ENCODE data around the gene IGF2BP3.

IGF2BP3 gene

DNA sequence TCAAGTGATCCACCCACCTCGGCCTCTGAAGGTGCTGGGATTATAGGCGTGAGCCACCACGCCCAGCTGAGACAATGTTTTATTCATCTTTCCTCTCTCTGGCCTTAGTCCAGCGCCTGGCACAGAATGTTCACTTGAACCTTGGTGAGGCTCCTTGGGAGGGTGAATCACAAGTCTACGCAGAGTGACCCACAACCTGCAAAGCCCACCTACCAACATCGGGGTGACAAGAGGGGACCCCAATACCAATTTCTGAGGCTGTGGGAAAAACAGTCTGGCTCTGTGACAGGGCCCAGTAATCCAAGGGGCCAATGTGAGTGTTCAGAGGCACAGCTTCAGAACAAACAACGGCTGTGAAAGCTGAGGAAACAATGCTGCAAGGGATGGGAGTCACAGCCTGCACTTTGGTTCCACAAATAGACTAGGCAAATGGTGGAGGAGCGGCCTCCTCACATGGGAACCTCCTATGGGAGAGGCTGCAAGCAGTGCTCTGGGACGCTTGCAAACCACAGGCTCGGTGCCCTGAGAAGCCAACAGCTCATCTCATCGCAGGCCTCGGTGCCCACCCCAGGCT, 176.7 kb downstream of the IGF2BP3 start:
- DNase-seq (ENCODE audit: low spot score) = no peak

DNA sequence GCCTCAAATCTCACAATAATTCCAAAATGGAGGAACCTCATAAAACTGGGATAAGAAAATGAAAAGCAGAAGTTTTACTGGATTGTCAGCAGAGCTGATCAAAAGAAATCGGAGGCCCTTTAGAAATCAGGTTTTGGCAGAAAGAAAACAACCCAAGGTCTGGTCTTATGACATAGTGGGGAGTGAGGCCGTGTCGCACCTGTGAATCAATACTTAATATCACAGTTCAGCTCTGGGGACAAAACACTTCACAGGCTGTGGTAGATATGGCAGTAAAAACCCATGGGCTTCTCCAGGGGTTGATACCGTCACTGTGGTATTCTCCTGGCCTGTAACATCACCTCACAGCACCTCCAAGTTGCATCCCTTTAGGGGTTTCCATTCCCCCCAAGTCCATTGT, 177.7 kb downstream of the IGF2BP3 start:
- no peak for DNase-seq (ENCODE audit: low spot score)

DNA sequence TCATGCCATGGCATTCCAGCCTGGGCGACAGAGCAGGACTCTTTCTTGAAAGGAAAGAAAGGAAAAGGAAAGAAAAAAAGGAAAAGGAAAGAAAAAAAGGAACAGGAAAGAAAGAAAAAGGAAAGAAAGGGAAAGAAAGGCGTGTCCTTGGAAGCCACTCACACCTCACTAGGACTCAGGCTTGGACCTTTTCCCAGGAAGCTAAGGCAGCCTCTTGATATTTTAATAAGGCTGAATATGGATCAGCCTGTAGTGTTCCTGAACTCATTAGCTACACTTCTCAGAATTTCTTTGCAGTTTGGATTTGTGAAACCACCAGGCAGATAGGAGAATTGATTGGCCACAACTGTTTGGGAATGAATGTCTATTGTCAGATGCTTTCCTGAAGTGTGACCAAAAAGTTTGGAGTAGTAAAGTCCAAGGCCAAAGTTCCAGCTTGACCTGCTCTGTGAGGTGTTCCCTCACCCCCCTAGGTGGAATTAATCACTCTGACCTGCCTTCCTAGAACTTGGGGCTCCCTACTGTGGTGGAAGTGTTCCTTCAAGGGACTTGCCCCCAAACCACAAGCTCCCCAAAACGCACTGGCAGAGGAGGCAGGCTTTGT, 178.2 kb downstream of the IGF2BP3 start:
- no peak for DNase-seq (ENCODE audit: low spot score)

DNA sequence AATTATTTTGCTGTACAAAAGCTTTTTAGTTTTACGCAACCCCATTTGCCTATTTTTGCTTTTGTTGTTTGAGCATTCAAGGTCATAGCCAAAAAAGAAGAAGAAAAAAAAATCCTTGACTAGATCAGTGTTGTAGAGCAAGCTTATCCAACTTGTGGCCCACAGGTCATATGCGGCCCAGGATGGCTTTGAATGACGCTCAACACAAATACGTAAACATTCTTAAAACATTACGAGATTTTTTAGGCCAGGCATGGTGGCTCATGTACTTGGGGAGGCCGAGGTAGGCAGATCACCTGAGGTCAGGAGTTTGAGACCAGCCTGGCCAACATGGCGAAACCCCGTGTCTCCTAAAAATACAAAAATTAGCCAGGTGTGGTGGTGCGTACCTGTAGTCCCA, 179.3 kb downstream of the IGF2BP3 start:
- no peak for DNase-seq (ENCODE audit: low spot score)

DNA sequence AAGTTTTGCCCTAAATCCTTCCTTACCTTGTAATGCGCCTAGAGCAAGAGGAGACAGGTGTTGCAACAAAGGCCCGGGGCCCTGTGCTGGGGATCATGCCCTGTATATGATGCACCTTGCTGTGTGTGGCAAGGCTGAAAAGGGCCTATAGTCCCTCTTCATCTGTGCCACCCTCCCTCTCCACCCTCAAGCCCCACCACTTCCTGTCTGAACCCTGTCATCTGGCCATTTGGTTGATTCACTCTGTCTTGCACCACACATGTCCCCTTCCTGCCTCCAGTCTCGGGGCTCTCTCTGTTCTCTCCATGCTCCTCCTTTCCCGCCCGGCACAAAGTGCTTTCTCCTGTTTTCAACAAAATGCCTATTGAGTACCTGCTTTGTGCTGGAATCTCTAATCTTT, 182.7 kb downstream of the IGF2BP3 start:
- no peak for DNase-seq (ENCODE audit: low spot score)

DNA sequence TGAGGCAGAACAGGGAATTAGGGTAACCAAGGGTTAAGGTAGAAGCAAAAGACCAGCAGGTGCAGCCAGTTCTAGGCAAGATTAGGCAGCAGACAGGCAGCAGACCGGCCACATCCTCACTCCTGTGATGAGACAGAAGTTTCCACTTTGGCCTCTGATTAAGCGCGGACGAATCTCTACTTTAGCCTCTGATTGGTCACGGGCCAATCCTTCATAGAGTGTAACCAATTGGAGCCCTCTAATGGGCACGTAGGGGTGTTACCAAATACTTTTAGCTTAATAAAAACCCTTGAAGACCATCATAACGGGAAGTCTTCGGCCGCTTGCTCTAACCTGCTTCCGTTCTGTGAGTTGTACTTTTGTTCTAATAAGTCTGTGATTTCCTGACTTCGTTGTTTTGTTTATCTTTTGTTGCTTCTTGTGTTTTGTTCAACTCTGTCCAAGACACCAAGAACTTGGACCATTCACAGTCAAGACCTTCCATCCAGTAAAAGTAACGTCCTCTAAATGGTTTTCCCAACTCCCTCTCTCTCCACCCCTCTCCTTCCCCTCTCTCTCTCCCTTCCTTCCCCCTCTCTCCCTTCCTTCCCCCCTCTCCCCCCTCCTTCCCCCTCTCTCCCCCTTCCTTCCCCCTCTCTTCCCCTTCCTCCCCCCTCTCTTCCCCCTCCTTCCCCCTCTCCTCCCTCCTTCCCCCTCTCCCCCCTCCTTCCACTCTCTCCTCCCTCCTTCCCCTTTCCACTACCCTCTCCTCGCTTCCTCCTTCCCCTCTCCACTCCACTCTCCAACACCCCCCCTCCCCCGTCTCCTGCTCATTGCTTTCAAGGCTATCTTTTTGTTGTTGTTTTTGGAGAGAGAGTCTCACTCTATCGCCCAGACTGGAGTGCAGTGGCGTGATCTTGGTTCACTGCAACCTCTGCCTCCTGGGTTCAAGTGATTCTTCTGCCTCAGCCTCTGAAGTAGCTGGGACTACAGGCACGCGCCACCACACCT, 184.3 kb downstream of the IGF2BP3 start:
- no peak for DNase-seq (ENCODE audit: low spot score)

DNA sequence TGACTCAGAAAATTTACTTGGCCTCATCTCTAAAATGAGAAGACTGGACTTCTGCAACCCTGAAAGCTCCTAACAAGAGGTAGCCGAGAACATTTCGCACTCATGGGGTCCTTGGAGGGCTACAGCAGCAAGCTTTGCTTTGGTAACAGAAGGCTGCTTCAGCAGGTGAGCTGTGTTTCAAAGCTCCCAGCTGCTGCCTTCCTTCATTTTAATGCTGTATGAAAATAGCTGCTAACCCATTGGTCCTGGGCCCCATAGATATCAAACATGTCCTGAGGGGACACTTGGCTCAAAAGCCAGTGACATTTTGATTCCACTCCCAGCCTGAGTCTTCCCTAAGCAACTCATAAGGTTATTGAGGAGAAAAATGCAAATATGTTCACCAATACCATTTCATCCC, 185.4 kb downstream of the IGF2BP3 start:
- no peak for DNase-seq (ENCODE audit: low spot score)

DNA sequence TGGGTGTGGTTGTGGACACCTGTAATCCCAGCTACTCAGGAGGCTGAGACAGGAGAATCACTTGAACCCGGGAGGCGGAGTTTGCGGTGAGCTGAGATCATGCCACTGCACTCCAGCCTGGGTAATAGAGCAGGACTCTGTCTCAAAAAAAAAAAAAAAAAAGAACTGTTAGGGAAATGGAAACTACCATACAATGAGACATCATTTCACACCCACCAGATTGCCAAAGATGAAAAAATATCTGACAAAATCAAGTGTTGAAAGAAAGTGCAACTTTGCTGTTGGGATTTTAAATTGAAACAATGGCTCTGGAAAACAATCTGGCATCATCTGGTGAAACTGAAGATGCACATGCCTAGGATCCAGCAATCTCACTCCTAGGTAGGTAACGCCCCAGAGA, 187.2 kb downstream of the IGF2BP3 start:
- no peak for DNase-seq (ENCODE audit: low spot score)

DNA sequence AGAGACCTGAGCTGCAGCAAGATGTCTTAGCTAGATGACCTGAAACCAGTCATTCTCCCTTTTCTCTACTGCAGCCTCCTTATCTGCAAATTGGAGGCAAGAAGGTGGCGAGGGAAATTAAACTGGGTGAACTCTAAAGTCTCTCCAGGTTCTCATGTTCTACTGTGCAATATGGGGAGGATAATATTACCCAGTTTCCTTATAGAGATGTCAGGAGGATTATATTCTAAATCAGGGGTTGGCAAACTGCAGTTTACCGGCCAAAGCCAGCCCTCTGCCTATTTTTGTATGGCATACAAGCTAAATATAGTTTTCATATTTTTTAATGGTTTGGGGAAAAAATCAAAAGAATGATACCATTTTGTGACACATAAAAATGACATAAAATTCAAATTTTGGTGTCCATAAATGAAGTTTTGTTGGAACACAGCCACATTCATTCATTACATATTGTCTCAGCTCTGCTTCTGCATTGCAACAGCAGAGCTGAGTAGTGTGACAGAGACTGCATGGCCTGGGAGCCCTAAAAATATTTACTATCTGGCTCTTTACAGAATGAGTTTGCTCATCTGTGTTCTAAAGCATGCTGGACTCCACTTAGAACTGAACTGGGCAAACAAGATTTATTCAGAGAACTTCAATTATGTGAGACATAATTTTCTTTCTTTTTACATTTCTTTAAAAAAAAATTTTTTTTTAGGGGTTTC, 190.3 kb downstream of the IGF2BP3 start:
- no peak for DNase-seq (ENCODE audit: low spot score)

DNA sequence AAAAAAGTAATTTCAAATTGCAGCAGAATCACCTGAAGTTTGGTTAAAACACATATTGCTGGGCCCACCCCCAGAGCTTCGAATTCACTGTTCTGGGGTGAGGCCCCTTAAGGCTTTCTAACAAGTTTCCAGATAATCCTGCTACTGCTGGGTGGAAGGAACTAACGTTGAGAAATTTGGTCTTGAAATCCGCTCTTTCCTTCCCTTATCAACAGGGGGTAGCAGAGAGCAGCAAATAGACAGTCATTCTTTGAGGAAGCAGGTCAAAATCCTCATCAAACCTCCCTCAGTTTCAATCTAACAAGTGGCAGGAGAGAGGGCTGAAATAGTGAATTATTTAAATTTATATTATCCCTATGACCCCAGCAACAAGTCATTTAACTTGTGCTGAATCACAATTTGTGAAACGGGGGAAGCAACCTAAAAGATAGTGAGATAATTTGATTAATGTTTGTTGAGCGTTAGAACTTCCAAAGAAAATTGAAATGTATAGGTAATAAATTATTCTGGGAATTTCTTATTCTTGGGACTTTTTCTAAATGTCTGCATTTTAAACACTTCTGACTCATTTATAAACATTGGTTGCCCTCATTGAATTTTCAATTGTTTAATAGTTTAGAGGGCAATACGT, 192.8 kb downstream of the IGF2BP3 start:
- DNase-seq (ENCODE audit: low spot score) = peak; percentile 64

DNA sequence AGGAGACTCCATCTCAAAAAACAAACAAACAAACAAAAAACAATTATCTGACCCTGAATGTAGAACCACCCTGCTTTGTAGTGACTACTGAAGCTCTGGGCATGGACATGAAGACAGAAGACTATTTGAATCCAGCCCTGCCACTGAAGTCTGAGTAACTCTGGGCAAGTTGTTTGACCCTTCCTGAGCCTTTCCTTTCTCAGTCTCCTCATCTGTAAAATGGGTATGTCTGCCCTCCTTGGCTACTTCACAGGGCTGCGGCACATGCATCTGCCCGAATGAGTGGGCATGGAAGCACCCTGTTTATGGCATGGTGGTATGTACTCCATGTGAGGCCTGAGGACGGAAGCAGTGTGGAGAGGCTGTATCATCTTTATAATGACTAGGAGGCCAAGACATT, 193.3 kb downstream of the IGF2BP3 start:
- no peak for DNase-seq (ENCODE audit: low spot score)

DNA sequence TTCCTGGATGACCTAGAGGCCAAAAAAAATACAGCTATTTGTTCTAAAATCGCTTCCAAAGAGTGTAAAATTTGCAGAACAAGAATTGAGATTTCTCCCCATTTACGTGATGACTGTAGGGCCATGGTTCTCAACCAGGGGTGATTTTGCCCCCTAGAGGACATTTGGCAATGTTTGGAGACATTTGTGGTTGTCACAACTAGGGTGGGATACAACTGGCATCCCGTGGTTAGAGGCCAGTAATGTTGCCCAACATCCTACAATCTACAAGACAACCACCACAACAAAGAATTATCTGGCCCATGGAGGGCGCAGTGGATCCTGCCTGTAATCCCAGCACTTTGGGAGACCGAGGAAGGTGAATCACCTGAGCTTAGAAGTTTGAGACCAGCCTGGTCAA, 193.9 kb downstream of the IGF2BP3 start:
- no peak for DNase-seq (ENCODE audit: low spot score)

DNA sequence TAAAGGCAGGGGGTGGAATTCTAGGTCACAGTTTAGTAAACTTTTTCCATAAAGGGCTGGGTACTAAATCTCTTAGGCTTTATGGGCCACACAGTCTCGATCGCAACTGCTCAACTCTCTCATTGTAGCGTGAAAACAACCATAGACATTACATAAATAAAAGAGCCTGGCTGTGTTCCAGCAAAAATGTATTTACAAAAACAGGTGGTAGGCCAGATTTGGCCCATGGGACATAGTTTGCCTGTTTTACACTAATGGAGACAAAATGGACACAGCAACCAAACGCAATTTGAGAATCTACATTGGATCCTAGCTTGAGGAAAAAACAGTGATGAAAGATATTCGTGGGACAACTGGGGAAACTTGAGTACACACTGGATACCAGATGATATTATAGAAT, 194.4 kb downstream of the IGF2BP3 start:
- DNase-seq (ENCODE audit: low spot score) = no peak

DNA sequence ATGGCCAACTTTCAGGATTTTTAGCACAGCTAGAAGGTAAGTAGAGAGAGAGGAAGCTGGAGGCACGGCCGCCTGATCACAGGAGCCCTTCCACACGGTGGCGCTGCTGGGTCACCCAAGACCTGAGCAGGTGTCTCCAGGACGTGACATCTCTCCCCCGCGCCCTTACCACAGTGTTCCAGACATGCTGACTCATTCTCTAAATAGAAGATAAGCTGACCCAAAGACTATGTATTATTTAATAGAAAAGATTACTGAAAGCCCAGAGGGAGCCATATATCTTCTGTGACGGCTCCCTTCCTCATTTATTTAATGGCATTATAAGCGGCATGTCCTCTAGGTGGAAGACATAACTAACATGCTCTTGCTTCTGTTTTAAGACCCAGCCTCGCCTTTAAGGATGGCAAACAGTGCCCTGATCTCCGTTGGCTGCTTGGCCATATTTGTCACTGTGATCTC, 197.1 kb downstream of the IGF2BP3 start:
- peak; percentile 88 for DNase-seq (ENCODE audit: low spot score)

DNA sequence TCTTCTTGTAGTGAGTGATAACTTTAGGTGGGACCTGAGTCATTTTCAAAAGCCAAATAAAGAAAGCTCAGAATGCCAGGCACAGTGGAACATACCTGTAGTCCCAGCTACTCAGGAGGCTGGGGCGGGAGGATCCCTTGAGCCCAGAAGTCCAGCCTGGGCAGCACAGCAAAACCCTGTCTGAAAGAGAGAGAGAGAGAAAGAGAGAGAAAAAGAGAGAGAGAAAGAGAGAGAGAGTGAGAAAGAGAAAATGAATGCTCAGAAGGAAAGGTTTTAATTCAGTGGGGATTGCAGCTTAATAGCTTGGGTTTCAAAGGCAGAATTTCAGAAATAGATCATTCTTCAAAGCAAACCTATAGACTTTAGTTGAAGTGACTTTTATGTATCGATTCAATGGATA, 198.0 kb downstream of the IGF2BP3 start:
- no peak for DNase-seq (ENCODE audit: low spot score)

DNA sequence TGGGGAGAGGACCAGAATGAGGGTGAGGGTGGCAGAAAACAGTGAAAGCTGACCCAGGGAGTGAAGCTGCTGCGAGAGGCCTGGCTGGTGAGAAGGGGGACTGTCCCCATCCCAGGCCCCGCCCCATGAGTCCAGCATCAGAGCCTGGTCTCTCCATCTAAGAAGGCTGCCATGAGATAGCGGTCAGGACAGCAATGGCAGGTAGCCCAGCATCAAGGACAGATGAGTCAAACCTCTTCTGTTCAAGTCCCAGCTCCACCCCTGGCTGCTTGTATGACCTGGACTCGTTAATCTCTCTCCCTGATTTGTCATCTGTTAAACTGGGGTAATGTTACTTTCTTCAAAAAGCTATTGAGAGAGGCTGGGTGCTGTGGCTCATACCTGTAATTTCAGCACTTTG, 201.5 kb downstream of the IGF2BP3 start:
- no peak for DNase-seq (ENCODE audit: low spot score)

DNA sequence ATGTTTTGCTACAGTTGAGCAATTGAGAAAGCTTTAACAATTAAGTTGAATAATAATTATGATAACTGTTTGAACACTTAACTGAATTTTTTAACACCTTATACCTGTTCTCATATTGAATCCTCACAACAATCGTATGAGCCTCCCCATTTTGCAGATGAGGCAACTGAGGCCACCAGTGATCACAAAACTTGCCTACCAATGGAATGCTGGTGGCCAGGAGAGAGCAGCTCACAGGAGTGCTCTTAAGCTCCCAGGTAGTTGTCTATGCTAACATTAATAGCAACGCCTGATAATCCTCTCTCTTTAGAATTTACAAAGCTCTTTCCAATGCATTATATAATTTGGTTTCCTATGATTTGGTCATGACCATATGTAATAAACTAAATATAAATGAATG, 202.1 kb downstream of the IGF2BP3 start:
- DNase-seq (ENCODE audit: low spot score) = no peak

DNA sequence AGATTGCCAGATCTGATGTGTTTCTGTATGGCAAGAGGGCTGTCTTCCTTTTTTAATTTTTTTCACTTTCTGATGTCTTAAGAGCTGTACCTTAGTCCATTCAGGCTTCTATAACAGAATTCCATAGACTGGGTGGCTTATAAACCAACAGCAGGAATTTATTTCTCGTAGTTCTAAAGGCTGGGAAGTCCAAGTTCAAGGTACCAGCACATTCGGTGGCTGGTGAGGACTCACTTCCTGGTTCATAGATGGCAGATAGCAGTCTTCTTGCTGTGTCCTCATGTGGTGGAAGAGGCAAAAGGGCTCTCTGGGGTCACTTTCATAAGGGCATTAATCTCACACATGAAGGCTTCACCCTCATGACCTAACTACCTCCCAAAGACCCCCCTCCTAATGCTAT, 202.9 kb downstream of the IGF2BP3 start:
- DNase-seq (ENCODE audit: low spot score) = no peak

DNA sequence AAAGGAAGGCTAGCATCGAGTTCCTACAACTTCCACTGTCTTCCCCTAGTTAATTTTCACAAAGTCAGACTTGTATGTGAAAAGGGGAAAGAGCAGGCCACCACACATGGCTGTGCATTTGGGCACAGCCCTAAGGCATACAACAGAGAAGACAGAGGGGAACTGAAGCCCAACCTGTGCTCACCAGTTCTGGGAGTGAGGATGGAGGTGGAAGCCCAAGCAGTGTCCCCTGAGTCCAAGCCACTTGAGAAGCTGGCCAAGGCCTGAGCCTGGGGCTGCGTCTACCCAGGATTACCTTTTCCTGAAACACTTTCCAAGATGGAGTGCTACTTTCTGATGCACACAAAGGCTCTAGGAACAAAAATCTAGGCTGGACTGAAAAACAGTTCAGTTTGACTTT, 203.4 kb downstream of the IGF2BP3 start:
- no peak for DNase-seq (ENCODE audit: low spot score)

DNA sequence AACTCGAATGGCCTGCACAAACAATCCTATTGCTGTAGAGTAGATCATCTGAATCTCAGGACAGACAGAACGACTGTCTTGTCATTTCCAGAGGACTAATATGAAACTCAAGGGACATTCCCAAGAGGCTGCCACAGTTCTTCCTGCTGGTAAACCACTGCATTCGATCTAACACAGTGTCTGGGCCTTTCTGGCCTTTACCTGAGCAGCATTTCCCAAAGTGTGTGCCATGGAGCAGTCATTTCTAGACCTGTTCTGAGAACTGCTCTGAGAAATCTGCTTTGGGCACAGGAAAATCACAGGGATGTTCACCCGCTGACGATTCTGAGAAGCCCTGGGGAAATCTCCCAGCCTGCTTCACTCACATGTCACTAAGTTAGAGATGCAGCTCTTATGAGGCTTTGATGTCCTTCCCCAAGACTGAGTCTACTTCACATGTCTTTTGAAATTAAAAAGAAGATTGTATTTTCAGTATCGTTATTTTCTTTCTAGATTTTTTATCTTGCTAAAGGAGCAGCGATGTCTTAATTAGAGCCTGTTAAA, 205.3 kb downstream of the IGF2BP3 start:
- no peak for DNase-seq (ENCODE audit: low spot score)

DNA sequence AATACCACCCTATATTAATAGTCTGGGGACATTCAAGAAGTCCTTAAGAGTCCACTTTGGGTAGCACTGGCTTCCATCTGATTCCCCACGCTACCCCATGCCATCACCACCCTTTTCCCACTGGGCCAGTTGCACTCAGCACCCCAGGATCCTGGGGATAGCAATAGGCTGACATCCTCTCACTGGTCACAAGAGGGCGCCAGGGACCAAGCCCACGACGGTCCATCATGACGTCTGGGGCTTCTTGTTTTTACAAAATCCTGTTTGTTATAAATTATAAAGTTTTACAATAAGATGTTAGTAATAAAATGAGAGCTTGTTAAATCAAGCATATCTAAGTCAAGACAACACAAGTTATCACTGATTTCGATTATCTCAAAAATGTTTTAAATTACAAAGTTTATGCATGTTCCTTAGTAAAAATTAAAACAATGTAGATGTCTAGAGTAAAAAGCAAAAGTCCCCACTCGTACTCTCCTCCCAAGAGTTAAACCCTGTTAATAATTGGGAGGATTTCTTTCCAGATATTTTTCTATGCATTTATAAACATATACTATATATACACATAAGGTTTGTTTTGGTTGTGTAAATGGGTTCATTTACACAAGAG, 208.3 kb downstream of the IGF2BP3 start:
- DNase-seq (ENCODE audit: low spot score) = peak; percentile 87
